HL-60 (cell line): ENCODE measurements around the gene BRD4.

Experiments
- CTCF ChIP-seq: IDR thresholded peaks from one replicate; pipeline ENCODE4 v1.5.1; 2011; ENCODE audit warnings: low read length, control low read depth, inconsistent platforms; ENCODE audit not compliant: insufficient read depth
- GABPA ChIP-seq: IDR thresholded peaks from 2 replicates; pipeline ENCODE4 v1.6.1; 2012; ENCODE audit warnings: low read depth
- POLR2AphosphoS5 ChIP-seq: IDR thresholded peaks from 2 replicates; pipeline ENCODE4 v1.6.1; 2012; ENCODE audit warnings: low read depth
- REST ChIP-seq: IDR thresholded peaks from 2 replicates; pipeline ENCODE4 v1.6.1; 2012; ENCODE audit warnings: low read depth; ENCODE audit not compliant: insufficient replicate concordance
- SPI1 ChIP-seq: IDR thresholded peaks from 2 replicates; pipeline ENCODE4 v1.6.1; 2012; ENCODE audit warnings: low read depth, mild to moderate bottlenecking, borderline replicate concordance

- no peak for TF ChIP-seq POLR2AphosphoS5
- TF ChIP-seq CTCF = no peak
- no peak for TF ChIP-seq GABPA
- no peak for TF ChIP-seq REST
- no peak for TF ChIP-seq SPI1
These were observed 82.2 kb downstream of the BRD4 start for GRCh38 chr19:15249972-15250639.
